Adrenal gland (tissue), 12 donors: ENCODE results near the gene DUSP16. TPM values are rescaled to one million over a fixed set of nuclear protein-coding genes. Genes with fewer than 3 reads are reported as not detected.

Experiments used
- DNase-seq, 7 donors: peaks; one replicate each; pipeline ENCODE4 v3.0.0-alpha.2; 2019 to 2020
- H3K27ac ChIP-seq, 5 donors: fragments of 200-600 bp; sonication (generic) in 4 of 5; 1 replicate in 3 of 5; 2 replicates in 2 of 5; pipeline versions ENCODE4 v1.5.1 to v1.8.0; 2016 to 2020; ENCODE audit warnings: mild to moderate bottlenecking in 1 of 5
- H3K27me3 ChIP-seq: fragments of 200-600 bp; 2 replicates; pipeline ENCODE4 v1.8.0; 2021
- H3K36me3 ChIP-seq, 2 donors: fragments of 200-600 bp; replicated peaks in 1 of 2; 1 replicate in 1 of 2; 2 replicates in 1 of 2; pipeline versions ENCODE4 v1.5.1 to v1.8.0; 2018 to 2022
- H3K4me1 ChIP-seq, 2 donors: fragments of 200-600 bp; replicated peaks in 1 of 2; 1 replicate in 1 of 2; 2 replicates in 1 of 2; pipeline versions ENCODE4 v1.5.1 to v1.8.0; 2018 to 2021
- H3K4me3 ChIP-seq, 4 donors: fragments of 200-600 bp; sonication (generic) in 3 of 4; one replicate each; pipeline ENCODE4 v1.5.1; 2016 to 2018
- H3K9me3 ChIP-seq, 3 donors: fragments of 200-600 bp; sonication (generic) in 1 of 3; replicated peaks in 1 of 3; 1 replicate in 2 of 3; 2 replicates in 1 of 3; pipeline versions ENCODE4 v1.5.1 to v1.8.0; 2016 to 2021
- POLR2A ChIP-seq, 2 donors: fragments of 450-650 bp; IDR thresholded peaks; one replicate each; pipeline ENCODE4 v1.6.1; 2017; ENCODE audit warnings: antibody characterized with exemption in 2 of 2, mild to moderate bottlenecking in 2 of 2, moderate library complexity in 1 of 2
- WGBS, 4 donors: extraction: QIAGEN DNeasy Blood & Tissue Kit in 2 of 4; methylation state at CpG; one replicate each; pipeline versions ENCODE4 v1.1.5 to v1.1.7; 2013 to 2017; 5-methylcytosine and 5-hydroxymethylcytosine counted together
- intact Hi-C, 2 donors: fragments of 100-400 bp; cut with DNase I; formaldehyde crosslinking; loops; one replicate each; pipeline versions ENCODE4 v1.14.1 to v1.15.0; 2022 to 2023
- polyA plus RNA-seq, 3 donors: library from polyadenylated mRNA; stranded (reverse); fragments of 200-250 nt in 2 of 3; fragments of 350-450 nt in 1 of 3; fragmentation: Illumina TruSeq in 1 of 3; extraction: RNeasy Lipid Tissue Mini Kit (QIAGEN cat#74804) in 1 of 3; gene quantifications; one replicate each; pipeline ENCODE4 v1.2.3, GENCODE V29; 2013 to 2014
- total RNA-seq, 9 donors: library from RNA; depleted of rRNA in 4 of 9; stranded (reverse); fragments of >200 nt in 4 of 9; fragments of 120-200 nt in 1 of 9; fragmentation: NEBNext Ultra II Directional in 1 of 9; extraction: Animal tissue kit (Norgen Biotek cat#: 25700) in 1 of 9; gene quantifications; one replicate each; pipeline versions ENCODE4 v1.1.0 to v1.2.4, GENCODE V29; 2013 to 2023
- TF ChIP-seq, protein P1 (sequence below), 6 experiments: fragments of 450-650 bp in 4 of 6; fragments of 200-600 bp in 2 of 6; sonication (generic) in 1 of 6; IDR thresholded peaks; 1 replicate in 5 of 6; 2 replicates in 1 of 6; pipeline versions ENCODE4 v1.5.1 to v1.8.0; 2016 to 2021; ENCODE audit warnings: antibody characterized with exemption in 6 of 6, mild to moderate bottlenecking in 2 of 6, moderate library complexity in 1 of 6
- donor health status: healthy with polysubstance abuse.
- donor health status: Bipolar disorder and iron deficiency.
- donor health status: DM: yes; HTN: yes; CAD: no.
- donor health status: DM: no; HTN: no; CAD: no.
- donor health status: DM: no; HTN: no; CAD: no.
- donor health status: DM: yes; HTN: yes; CAD: no.

DUSP16 gene
- total and polyA plus RNA-seq, 12 donors = 24.5 to 374 (median 109) TPM

DNA sequence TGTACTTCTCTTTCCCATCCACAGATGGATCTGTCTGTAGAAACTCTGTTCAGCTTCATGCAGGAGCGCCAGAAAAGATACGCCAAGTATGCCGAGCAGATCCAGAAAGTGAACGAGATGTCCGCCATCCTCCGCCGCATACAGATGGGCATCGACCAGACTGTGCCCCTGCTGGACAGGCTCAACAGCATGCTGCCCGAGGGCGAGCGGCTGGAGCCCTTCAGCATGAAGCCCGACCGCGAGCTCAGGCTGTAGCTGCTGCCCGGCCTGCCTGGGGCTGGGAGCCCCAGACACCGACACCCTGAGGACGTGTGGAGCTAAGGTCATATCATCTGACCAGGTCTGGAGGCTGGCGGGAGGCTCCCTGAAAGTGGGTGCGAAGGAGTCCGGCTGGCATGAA, 97.1 kb downstream of the DUSP16 start:
- Histone ChIP-seq H3K27ac (peak overlapping the region in 1 of 5 donors; percentile 50), H3K4me1 (no peaks in the 10 kb centered on the region), H3K4me3 (no peak overlapping the region), H3K27me3 (no peaks in the 10 kb centered on the region), H3K9me3 (no peaks in the 10 kb centered on the region), H3K36me3 (no peaks in the 10 kb centered on the region)
- TF ChIP-seq POLR2A (IDR thresholded peaks at IDR 0.05) = no peak
- TF ChIP-seq, protein P1, sequence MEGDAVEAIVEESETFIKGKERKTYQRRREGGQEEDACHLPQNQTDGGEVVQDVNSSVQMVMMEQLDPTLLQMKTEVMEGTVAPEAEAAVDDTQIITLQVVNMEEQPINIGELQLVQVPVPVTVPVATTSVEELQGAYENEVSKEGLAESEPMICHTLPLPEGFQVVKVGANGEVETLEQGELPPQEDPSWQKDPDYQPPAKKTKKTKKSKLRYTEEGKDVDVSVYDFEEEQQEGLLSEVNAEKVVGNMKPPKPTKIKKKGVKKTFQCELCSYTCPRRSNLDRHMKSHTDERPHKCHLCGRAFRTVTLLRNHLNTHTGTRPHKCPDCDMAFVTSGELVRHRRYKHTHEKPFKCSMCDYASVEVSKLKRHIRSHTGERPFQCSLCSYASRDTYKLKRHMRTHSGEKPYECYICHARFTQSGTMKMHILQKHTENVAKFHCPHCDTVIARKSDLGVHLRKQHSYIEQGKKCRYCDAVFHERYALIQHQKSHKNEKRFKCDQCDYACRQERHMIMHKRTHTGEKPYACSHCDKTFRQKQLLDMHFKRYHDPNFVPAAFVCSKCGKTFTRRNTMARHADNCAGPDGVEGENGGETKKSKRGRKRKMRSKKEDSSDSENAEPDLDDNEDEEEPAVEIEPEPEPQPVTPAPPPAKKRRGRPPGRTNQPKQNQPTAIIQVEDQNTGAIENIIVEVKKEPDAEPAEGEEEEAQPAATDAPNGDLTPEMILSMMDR (IDR thresholded peaks at IDR 0.05) = no peak
- DNase-seq = no peak
- 86 to 97% (median 96%) methylated on average over 12 to 20 of the region's 20 CpGs for WGBS, 4 donors
- intact Hi-C loops = no loop called here

DNA sequence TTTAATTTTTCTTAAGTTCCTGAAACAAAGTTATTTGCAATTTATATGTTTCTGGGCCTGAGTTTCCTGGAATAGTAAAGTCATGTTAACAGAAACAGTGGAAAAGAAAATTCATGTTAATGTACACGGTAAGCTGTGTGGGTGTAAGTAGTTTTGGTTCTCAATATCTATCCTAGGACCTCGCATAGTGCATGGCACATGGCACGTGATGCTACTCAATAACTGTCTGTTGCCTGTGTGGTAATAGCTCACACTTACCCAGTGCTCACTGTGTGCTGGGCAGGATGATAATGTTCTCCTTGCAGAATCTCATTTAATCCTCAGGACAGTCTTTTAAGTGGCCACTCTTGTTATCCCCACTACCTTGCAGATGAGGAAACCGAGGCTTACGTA, 100.7 kb downstream of the DUSP16 start:
- 82 to 95% (median 89%) methylated on average over 5 of the region's 5 CpGs for WGBS, 4 donors
- no peak overlapping the region for H3K4me3 ChIP-seq
- intact Hi-C loops = no loop called here

DNA sequence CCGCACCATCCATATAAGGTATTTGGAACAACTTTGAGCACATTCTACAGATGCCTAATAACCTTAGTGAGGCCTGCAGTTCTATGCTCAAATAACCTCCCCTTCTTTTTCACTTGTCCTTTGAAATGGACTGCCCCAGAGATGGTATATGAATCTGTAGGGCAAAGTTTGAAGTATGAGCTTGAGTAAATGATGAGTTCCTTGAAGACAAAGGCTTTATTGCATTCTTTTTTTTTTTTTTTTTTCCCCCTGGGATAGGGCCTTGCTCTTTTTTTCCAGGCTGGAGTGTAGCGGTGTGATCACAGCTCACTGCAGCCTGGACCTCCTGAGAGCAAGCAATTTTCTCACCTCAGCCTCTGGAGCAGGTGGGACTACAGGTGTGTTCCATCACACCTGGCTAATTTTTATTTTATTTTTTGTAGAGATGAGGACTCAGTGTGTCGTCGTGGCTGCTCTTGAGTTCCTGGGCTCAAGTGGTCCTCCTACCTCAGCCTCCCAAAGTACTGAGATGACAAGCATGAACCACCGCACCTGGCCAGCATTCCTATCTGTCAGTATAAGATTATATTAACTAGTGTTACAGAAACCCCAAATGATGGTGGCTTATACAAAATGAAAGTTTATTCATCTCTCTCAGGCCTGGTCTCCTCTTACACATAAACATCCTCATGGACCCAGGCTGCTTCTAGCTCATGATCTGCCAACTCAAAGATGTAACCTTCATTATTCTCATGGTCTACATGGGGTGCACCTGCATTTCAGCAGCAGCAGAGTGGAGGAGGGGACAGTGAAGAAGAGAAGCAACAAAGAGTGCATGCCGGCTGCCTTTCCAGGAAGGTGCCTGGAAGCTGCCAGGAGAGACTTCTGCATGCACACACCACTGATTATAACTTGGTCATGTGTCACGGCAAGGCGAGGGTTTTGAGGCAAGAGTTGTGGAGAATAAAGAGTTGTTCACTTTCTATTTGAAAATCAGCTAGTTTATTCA, 101.4 kb downstream of the DUSP16 start:
- H3K9me3 ChIP-seq = no peaks in the 10 kb centered on the region
- TF ChIP-seq, protein P1 (IDR thresholded peaks at IDR 0.05) = no peak
- no peak for TF ChIP-seq POLR2A (IDR thresholded peaks at IDR 0.05)
- H3K27me3 ChIP-seq = no peaks in the 10 kb centered on the region
- H3K4me3 ChIP-seq = no peak overlapping the region
- H3K36me3 ChIP-seq = no peaks in the 10 kb centered on the region
- intact Hi-C loops = no loop called here
- no peak overlapping the region for H3K27ac ChIP-seq
- H3K4me1 ChIP-seq = peaks cover 0 to 13% of the 10 kb centered on the region in 2 donors
- no peak for DNase-seq
- WGBS, 4 donors = 92 to 95% (median 94%) methylated on average over 8 of the region's 8 CpGs

More for the DNA sequence above, 100.7 kb downstream of the DUSP16 start:
- Histone ChIP-seq H3K4me1 (peaks cover 0 to 8% of the 10 kb centered on the region in 2 donors), H3K27me3 (no peaks in the 10 kb centered on the region), H3K36me3 (no peaks in the 10 kb centered on the region), H3K27ac (no peak overlapping the region), H3K9me3 (no peaks in the 10 kb centered on the region)
- no peak for TF ChIP-seq POLR2A (IDR thresholded peaks at IDR 0.05)
- no peak for DNase-seq

DNA sequence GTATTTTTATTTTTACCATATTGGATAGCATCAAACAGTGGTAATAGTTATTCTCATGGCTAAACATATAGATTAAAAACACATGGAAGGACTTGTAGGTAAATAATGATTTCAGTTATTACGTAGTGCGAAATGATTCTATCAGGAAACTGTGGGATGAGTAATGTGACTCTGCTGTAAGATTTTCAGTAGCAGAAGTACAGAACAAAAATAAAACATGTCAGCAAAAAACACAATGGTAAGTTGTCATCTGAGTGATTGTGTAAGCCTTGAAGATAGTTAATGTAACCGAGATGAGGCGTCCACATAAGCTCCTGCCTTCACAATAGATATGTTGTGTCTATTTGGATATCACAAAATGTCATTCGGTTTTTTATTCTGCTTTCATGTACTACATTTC, 106.0 kb downstream of the DUSP16 start:
- no peak for DNase-seq
- 21 to 68% (median 25%) methylated on average over 5 of the region's 5 CpGs for WGBS, 4 donors
- Histone ChIP-seq H3K4me3 (no peak overlapping the region), H3K27me3 (no peaks in the 10 kb centered on the region), H3K9me3 (no peaks in the 10 kb centered on the region), H3K27ac (peak overlapping the region in 4 of 5 donors; percentile 36 to 56 (median 44)), H3K36me3 (no peaks in the 10 kb centered on the region), H3K4me1 (peaks cover 0 to 23% of the 10 kb centered on the region in 2 donors)
- TF ChIP-seq POLR2A (IDR thresholded peaks at IDR 0.05) = no peak
- TF ChIP-seq, protein P1 (IDR thresholded peaks at IDR 0.05) = no peak
- intact Hi-C loops = no loop called here
